A673 (cell line): ENCODE data around the gene KCMF1. TPM values are rescaled to one million over a fixed set of nuclear protein-coding genes. Genes with fewer than 3 reads are reported as not detected.

Experiments
- BruUV-seq: library from RNA; stranded (reverse); fragments of 400-500 nt; replicated peaks from 2 replicates; lab custom pipeline; 2021; lab: Mats Ljungman, UMichigan
- CTCF ChIA-PET: fragments of 300-600 bp; sonication (Branson Sonifier 250); formaldehyde crosslinking; loops from one replicate; lab custom pipeline; 2022; ENCODE audit warnings: antibody characterized with exemption; lab: Charles Lee
- POLR2A ChIA-PET: fragments of 300-600 bp; sonication (Branson Sonifier 250); formaldehyde crosslinking; loops from one replicate; lab custom pipeline; 2022; ENCODE audit warnings: antibody characterized with exemption; ENCODE audit not compliant: low non-redundant PET; lab: Charles Lee
- DNase-seq: peaks from one replicate; pipeline ENCODE4 v3.0.0-alpha.2; 2015; ENCODE audit warnings: low spot score
- H3K27ac ChIP-seq: fragments of 200-600 bp; sonication (generic); 2 replicates; pipeline ENCODE4 v1.5.1; 2016; ENCODE audit warnings: mixed run types, low read depth, mild to moderate bottlenecking, mixed read lengths, antibody characterized with exemption, low read length; ENCODE audit not compliant: poor library complexity, severe bottlenecking
- H3K27me3 ChIP-seq: fragments of 200-600 bp; sonication (generic); replicated peaks from 2 replicates; pipeline ENCODE4 v1.6.1; 2017; ENCODE audit warnings: mixed run types, low read depth, mild to moderate bottlenecking, mixed read lengths, antibody characterized with exemption, low read length; ENCODE audit not compliant: insufficient read depth, poor library complexity
- H3K36me3 ChIP-seq: fragments of 200-600 bp; sonication (generic); 2 replicates; pipeline ENCODE4 v1.6.1; 2016; ENCODE audit warnings: mixed run types, mild to moderate bottlenecking, mixed read lengths, antibody characterized with exemption, low read length; ENCODE audit not compliant: insufficient read depth, poor library complexity, severe bottlenecking
- H3K4me1 ChIP-seq: fragments of 200-600 bp; sonication (generic); 2 replicates; pipeline ENCODE4 v1.6.1; 2017; ENCODE audit warnings: mixed run types, mild to moderate bottlenecking, mixed read lengths, antibody characterized with exemption, low read length; ENCODE audit not compliant: insufficient read depth, poor library complexity, severe bottlenecking
- H3K4me3 ChIP-seq: fragments of 200-600 bp; sonication (generic); 2 replicates; pipeline ENCODE4 v1.5.1; 2016; ENCODE audit warnings: low read depth, mixed run types, mild to moderate bottlenecking, mixed read lengths, low read length; ENCODE audit not compliant: poor library complexity, severe bottlenecking
- H3K9me3 ChIP-seq: fragments of 200-600 bp; sonication (generic); 2 replicates; pipeline ENCODE4 v1.6.1; 2016; ENCODE audit warnings: mixed run types, low read depth, mild to moderate bottlenecking, mixed read lengths, antibody characterized with exemption, low read length; ENCODE audit not compliant: poor library complexity, severe bottlenecking
- CTCF ChIP-seq: fragments of 300-800, 200-600 bp; sonication (generic); conservative IDR thresholded peaks from 2 replicates; pipeline ENCODE4 v1.5.1; 2017; ENCODE audit warnings: low read depth, mild to moderate bottlenecking, antibody characterized with exemption, low read length, moderate library complexity, mixed read lengths
- EZH2 ChIP-seq: fragments of 200-600 bp; sonication (generic); IDR thresholded peaks from 2 replicates; pipeline ENCODE4 v1.6.1; 2017; ENCODE audit warnings: borderline replicate concordance, low read depth, mild to moderate bottlenecking, mixed read lengths, antibody characterized with exemption, low read length; ENCODE audit not compliant: poor library complexity, severe bottlenecking
- intact Hi-C: fragments of 100-400 bp; cut with micrococcal nuclease; formaldehyde crosslinking; loops from one replicate; pipeline ENCODE4 v1.10.0; 2022; ENCODE audit not compliant: unreplicated experiment
- total RNA-seq: library from RNA; stranded (reverse); gene quantifications from 2 replicates; pipeline ENCODE4 v1.2.3, GENCODE V29; 2021

Gene KCMF1
- total RNA-seq, 1 experiment from 2014 or later: 110 TPM

- Histone ChIP-seq H3K9me3 (no peaks in the 10 kb centered on the region), H3K4me1 (no peaks in the 10 kb centered on the region), H3K36me3 (no peaks in the 10 kb centered on the region), H3K4me3 (no peak overlapping the region), H3K27me3 (no peaks in the 10 kb centered on the region), H3K27ac (no peak overlapping the region)
- no TSS peak for BruUV-seq
- TF ChIP-seq CTCF: no peak
- no peak for TF ChIP-seq EZH2
- intact Hi-C loops: no loop called here
- ChIA-PET CTCF (no interaction called here), POLR2A (no interaction called here)
- DNase-seq: no peak
Observed at GRCh38 chr2:84946204-84947009, 24.6 kb upstream of the KCMF1 start.

GRCh38 chr2:84947010-84947593, 23.9 kb upstream of the KCMF1 start:
- Histone ChIP-seq H3K4me1 (no peaks in the 10 kb centered on the region), H3K9me3 (no peaks in the 10 kb centered on the region), H3K27me3 (no peaks in the 10 kb centered on the region), H3K27ac (no peak overlapping the region), H3K36me3 (no peaks in the 10 kb centered on the region), H3K4me3 (no peak overlapping the region)
- BruUV-seq: no TSS peak
- CTCF ChIA-PET: no interaction called here
- TF ChIP-seq CTCF (no peak), EZH2 (no peak)
- no peak for DNase-seq
- POLR2A ChIA-PET: no interaction called here
- intact Hi-C loops: no loop called here

- ChIA-PET POLR2A (no interaction called here), CTCF (interaction anchor here (0.6 kb wide), 1 partner anchor 22 kb away, joined by 3 read pairs; no protein-coding TSS in a partner anchor)
- intact Hi-C loops: no loop called here
- H3K36me3 ChIP-seq: no peaks in the 10 kb centered on the region
- H3K27ac ChIP-seq: no peak overlapping the region
- no peaks in the 10 kb centered on the region for H3K27me3 ChIP-seq
- no peaks in the 10 kb centered on the region for H3K9me3 ChIP-seq
- no peaks in the 10 kb centered on the region for H3K4me1 ChIP-seq
- TF ChIP-seq EZH2 (no peak), CTCF (no peak)
- BruUV-seq: no TSS peak
- DNase-seq: no peak
- no peak overlapping the region for H3K4me3 ChIP-seq
Observed at GRCh38 chr2:84953535-84953934, 17.4 kb upstream of the KCMF1 start.
